Suprapubic skin (tissue), 3 donors: ENCODE data around the gene MCC.

Experiments used
- CTCF ChIP-seq, 2 donors: fragments of 200-600 bp in 1 of 2; fragments of 450-650 bp in 1 of 2; sonication (generic) in 1 of 2; IDR thresholded peaks; one replicate each; pipeline ENCODE4 v1.5.1; 2016 to 2019; ENCODE audit warnings: antibody characterized with exemption in 2 of 2, mild to moderate bottlenecking in 1 of 2, moderate library complexity in 1 of 2
- POLR2A ChIP-seq, 2 donors: fragments of 450-650 bp; IDR thresholded peaks; one replicate each; pipeline ENCODE4 v1.6.1; 2017; ENCODE audit warnings: antibody characterized with exemption in 2 of 2, mild to moderate bottlenecking in 2 of 2, moderate library complexity in 2 of 2

- TF ChIP-seq CTCF (IDR thresholded peaks at IDR 0.05): no peak
- TF ChIP-seq POLR2A (IDR thresholded peaks at IDR 0.05): no peak
These were observed 274.5 kb downstream of the MCC start for GRCh38 chr5:113213551-113214425.
